ENCODE data around the gene PCSK9. TPM values are rescaled to one million over a fixed set of nuclear protein-coding genes. Genes with fewer than 3 reads are reported as not detected.

Gene PCSK9
- total RNA-seq, 2 donors from 2014 or later = 0.45 TPM; not detected in 1

- Histone ChIP-seq H3K27ac (no peak overlapping the region), H3K36me3 (no peaks in the 10 kb centered on the region), H3K27me3 (replicated peaks; ENCODE audit: insufficient read depth) (no peaks in the 10 kb centered on the region), H3K9me3 (no peaks in the 10 kb centered on the region), H3K4me1 (replicated peaks) (no peaks in the 10 kb centered on the region), H3K4me3 (no peak overlapping the region)
- DNase-seq (ENCODE audit: low spot score) = no peak
- intact Hi-C loops (cut with DNase I) = no loop called here
- WGBS = 89% methylated on average over 7 of the region's 7 CpGs
- no peak for TF ChIP-seq POLR2A (IDR thresholded peaks at IDR 0.05)
- TF ChIP-seq, protein P1, sequence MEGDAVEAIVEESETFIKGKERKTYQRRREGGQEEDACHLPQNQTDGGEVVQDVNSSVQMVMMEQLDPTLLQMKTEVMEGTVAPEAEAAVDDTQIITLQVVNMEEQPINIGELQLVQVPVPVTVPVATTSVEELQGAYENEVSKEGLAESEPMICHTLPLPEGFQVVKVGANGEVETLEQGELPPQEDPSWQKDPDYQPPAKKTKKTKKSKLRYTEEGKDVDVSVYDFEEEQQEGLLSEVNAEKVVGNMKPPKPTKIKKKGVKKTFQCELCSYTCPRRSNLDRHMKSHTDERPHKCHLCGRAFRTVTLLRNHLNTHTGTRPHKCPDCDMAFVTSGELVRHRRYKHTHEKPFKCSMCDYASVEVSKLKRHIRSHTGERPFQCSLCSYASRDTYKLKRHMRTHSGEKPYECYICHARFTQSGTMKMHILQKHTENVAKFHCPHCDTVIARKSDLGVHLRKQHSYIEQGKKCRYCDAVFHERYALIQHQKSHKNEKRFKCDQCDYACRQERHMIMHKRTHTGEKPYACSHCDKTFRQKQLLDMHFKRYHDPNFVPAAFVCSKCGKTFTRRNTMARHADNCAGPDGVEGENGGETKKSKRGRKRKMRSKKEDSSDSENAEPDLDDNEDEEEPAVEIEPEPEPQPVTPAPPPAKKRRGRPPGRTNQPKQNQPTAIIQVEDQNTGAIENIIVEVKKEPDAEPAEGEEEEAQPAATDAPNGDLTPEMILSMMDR (IDR thresholded peaks at IDR 0.05) = no peak
- no peak for TF ChIP-seq POLR2AphosphoS5 (IDR thresholded peaks at IDR 0.05)
Observed at GRCh38 chr1:55033265-55033614, 6.1 kb upstream of the PCSK9 start.

DNA sequence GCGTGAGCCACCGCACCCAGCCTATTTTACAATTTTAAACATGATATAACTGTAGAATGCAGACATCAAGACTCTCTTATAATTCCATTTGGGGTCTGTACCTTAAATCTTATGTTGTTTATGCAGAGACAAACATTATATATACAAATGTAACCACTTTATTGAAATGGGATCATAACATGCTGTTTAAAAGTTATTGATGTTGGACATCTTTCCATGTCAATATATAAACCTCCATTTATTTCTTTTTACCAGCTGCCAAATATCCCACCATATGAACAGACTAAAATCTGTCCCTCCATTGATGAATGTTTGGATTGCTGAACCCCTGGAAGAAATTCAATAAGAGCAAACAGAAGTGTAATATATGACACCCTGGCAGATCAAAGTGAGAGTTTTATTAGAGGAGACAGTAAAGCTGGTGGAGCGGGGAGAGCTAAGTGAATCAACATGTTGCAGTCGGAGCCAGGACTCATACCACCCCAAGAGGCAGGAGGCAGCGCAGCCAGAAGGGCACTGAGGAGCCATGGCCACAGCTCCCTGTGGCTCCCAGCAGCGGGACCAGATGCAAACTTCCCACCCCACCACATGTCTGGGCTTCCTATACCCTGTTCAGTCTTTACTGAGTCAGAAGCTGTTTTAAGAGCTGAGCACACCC, 4.7 kb upstream of the PCSK9 start:
- Histone ChIP-seq H3K4me3 (no peak overlapping the region), H3K27me3 (replicated peaks; ENCODE audit: insufficient read depth) (peaks cover 5% of the 10 kb centered on the region), H3K36me3 (no peaks in the 10 kb centered on the region), H3K9me3 (no peaks in the 10 kb centered on the region), H3K4me1 (replicated peaks) (no peaks in the 10 kb centered on the region), H3K27ac (no peak overlapping the region)
- no peak for DNase-seq (ENCODE audit: low spot score)
- intact Hi-C loops (cut with DNase I) = no loop called here
- TF ChIP-seq POLR2AphosphoS5 (IDR thresholded peaks at IDR 0.05) (peak; percentile 39), POLR2A (IDR thresholded peaks at IDR 0.05) (no peak)
- TF ChIP-seq, protein P1 (IDR thresholded peaks at IDR 0.05) = no peak
- 54% methylated on average over 6 of the region's 6 CpGs for WGBS

GRCh38 chr1:55035904-55036303, 3.4 kb upstream of the PCSK9 start:
- Histone ChIP-seq H3K4me3 (no peak overlapping the region), H3K4me1 (replicated peaks) (no peaks in the 10 kb centered on the region), H3K27me3 (replicated peaks; ENCODE audit: insufficient read depth) (peaks cover 11% of the 10 kb centered on the region), H3K27ac (no peak overlapping the region), H3K36me3 (no peaks in the 10 kb centered on the region), H3K9me3 (no peaks in the 10 kb centered on the region)
- WGBS = 75% methylated on average over 4 of the region's 4 CpGs
- TF ChIP-seq POLR2A (IDR thresholded peaks at IDR 0.05) (no peak), POLR2AphosphoS5 (IDR thresholded peaks at IDR 0.05) (no peak)
- TF ChIP-seq, protein P1 (IDR thresholded peaks at IDR 0.05) = no peak
- intact Hi-C loops (cut with DNase I) = no loop called here
- DNase-seq (ENCODE audit: low spot score) = no peak

GRCh38 chr1:55037733-55038551, 1.4 kb upstream of the PCSK9 start:
- intact Hi-C loops (cut with DNase I) = no loop called here
- Histone ChIP-seq H3K27me3 (replicated peaks; ENCODE audit: insufficient read depth) (peaks cover 11% of the 10 kb centered on the region), H3K27ac (no peak overlapping the region), H3K9me3 (no peaks in the 10 kb centered on the region), H3K4me3 (no peak overlapping the region), H3K4me1 (replicated peaks) (no peaks in the 10 kb centered on the region), H3K36me3 (no peaks in the 10 kb centered on the region)
- no peak for TF ChIP-seq POLR2AphosphoS5 (IDR thresholded peaks at IDR 0.05)
- TF ChIP-seq POLR2A (IDR thresholded peaks at IDR 0.05) = no peak
- 92% methylated on average over 8 of the region's 8 CpGs for WGBS
- DNase-seq (ENCODE audit: low spot score) = no peak

DNA sequence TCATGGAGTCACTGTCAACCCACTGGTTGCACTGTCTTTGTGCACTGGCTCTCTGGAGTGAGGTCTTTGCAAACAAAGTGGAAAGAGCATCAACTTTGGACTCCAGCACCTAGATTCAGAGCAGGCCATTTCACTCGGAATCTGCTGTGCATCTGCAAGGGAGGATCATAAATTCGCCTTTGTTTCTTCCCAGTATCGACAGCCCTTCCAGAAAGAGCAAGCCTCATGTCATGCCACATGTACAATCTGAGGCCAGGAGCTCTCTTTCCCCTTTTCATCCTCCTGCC, 853 bp upstream of the PCSK9 start:
- Histone ChIP-seq H3K27ac (no peak overlapping the region), H3K36me3 (no peaks in the 10 kb centered on the region), H3K9me3 (no peaks in the 10 kb centered on the region), H3K4me3 (no peak overlapping the region), H3K27me3 (replicated peaks; ENCODE audit: insufficient read depth) (peaks cover 11% of the 10 kb centered on the region), H3K4me1 (replicated peaks) (no peaks in the 10 kb centered on the region)
- TF ChIP-seq POLR2A (IDR thresholded peaks at IDR 0.05) = no peak
- TF ChIP-seq, protein P1 (IDR thresholded peaks at IDR 0.05) = no peak
- no peak for TF ChIP-seq POLR2AphosphoS5 (IDR thresholded peaks at IDR 0.05)
- 92% methylated on average over 3 of the region's 3 CpGs for WGBS
- intact Hi-C loops (cut with DNase I) = no loop called here
- no peak for DNase-seq (ENCODE audit: low spot score)
